Renal cortical epithelial cell (primary cell): Measurements from ENCODE around the gene FOXP1. TPM values are rescaled to one million over a fixed set of nuclear protein-coding genes. Genes with fewer than 3 reads are reported as not detected.

Experiments used
- DNase-seq: peaks from one replicate; pipeline ENCODE4 v3.0.0-alpha.2; 2011; ENCODE audit warnings: low read depth
- total RNA-seq: library from RNA; depleted of rRNA; stranded (reverse); fragments of >200 nt; gene quantifications from 2 replicates; pipeline ENCODE4 v1.2.3, GENCODE V29; 2014

Gene FOXP1
- total RNA-seq, 1 donor from 2014 or later: 56.5 TPM

GRCh38 chr3:71429597-71429988 lies 153.9 kb downstream of the FOXP1 start:
- DNase-seq: no peak

- peak; percentile 81 for DNase-seq
Observed at GRCh38 chr3:71428841-71429596, 154.5 kb downstream of the FOXP1 start.

DNA sequence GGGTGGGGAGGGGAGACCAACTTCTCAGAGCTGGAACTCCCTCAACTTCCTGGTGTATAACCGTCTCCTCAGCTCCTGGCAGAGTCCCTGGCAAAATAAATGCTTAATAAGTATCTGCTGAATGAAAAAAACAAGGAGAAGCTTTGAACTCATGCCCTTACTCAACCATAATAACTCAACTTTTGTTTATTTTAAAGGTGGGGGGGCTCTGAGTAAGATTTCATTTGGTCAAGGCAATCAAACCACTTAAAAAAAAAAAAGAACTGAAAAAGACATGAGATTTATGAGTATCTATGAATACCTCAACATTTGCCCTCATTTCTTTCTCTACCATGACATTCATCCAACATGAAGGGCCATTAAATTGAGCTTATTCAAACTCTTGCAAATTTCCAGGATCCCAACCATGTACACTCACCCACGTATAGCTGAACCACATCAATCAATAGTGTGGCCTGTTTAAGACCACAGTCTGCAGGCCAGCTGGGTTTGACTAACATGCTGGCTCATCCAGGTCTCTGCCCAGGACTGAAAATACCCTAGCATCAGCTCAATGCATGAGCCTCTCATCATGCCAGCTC lies 157.9 kb downstream of the FOXP1 start:
- DNase-seq: peak; percentile 92

DNA sequence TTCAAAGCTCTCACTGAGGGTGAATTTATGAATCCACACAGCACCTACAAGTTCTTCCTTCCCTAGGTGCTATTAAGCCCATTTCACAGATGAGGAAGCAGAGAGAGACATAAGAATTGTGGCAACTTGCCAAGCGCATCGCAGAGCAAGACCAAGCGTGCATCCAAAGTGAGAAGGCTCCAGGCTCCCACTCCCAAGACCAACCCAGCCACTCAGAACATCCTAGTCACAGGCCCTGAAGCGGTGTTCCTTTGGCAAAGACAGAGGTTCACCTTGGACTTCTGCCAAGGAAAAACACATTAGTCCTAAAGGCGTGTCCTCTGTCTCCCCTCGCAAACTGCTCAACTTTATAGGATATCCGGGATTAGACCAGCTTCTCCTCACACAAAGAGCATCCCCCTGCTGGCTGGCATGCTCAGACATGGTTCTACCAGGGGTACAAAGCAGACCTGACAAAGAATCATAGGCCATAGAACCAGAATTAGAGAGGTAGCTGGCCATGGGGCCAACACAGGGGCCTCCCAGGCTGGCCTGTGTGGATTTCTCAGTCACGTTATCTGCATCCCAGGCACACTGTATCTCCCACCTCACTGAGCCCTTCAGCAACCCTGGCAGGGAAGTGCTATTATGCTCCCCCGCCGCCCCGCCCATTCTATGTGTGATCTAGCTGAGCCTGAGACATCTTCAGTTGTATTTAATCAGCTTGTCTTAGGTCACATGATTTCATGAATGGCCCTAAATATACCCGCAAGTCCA lies 160.2 kb downstream of the FOXP1 start:
- peak; percentile 57 for DNase-seq

DNA sequence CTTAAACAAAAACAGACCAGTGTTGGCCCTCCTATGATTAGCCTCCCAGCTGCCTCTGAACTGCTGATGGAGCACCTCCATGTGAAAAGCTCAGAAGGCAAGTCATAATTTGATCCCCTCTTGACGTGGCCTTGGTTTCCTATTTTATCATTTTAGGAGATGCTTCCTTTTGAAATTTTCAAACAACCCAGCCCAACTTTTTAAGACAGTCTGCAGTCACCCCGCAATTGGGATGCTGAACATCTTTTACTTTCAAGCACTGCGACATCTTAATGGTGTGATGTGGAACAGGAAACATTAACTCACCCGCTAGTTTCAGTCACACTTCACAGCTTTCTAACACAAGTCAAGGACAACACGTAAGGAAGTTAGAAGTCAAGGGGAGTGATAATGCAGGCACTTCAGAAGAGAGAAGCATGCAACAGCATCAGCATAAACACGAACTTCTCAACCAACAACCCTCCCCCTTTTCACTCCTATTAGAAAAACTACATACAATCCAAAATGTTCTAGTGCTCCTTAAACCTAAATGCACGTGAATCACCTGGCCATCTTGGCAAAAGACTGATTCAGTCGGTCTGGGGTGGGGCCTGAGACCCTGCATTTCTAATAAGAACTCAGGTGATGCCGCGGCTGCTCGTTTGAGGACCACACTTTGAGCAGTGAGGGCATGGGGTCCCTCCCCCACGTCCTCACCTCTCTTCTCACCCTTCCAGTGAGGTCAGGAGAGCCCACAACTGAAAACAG lies 161.5 kb downstream of the FOXP1 start:
- peak; percentile 59 for DNase-seq

DNA sequence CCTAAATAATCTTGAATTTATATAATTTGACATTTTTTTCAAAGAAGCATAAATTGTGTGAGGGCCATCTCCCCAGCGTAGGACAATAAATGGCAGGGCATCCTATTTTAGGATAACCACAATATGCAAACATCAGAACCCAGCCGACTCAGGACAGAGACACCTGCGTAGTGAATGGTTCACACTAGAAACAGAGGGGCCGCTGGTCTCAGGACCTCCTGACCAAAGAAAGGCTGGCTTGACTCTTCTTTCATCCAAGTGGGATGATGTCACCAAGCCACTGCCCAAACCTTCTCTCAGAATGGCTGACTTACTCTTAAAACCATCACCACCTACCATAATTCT lies 162.1 kb downstream of the FOXP1 start:
- no peak for DNase-seq

GRCh38 chr3:71419369-71419768 lies 164.2 kb downstream of the FOXP1 start:
- DNase-seq: no peak

- DNase-seq: no peak
Observed at GRCh38 chr3:71417791-71418190, 165.7 kb downstream of the FOXP1 start.

DNA sequence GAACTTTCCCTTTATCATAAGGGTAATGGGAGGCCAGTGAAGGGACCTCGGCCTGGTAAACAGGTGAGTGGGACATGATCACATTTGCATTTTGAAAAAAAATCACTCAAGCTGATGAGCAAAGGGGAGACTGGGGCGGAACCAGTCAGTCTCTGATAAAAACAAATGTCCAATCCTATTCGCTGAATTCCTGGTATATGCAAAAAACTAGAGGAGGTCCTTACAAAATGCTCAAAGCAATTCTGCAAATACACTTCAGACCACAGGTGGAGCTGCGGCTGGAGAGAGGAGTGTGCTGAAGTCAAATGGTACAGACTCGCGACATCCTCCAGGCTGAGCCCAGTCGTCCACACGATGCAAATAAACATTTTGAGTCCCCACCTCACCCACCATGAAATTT lies 166.7 kb downstream of the FOXP1 start:
- no peak for DNase-seq

GRCh38 chr3:71415681-71416122 lies 167.8 kb downstream of the FOXP1 start:
- no peak for DNase-seq

DNA sequence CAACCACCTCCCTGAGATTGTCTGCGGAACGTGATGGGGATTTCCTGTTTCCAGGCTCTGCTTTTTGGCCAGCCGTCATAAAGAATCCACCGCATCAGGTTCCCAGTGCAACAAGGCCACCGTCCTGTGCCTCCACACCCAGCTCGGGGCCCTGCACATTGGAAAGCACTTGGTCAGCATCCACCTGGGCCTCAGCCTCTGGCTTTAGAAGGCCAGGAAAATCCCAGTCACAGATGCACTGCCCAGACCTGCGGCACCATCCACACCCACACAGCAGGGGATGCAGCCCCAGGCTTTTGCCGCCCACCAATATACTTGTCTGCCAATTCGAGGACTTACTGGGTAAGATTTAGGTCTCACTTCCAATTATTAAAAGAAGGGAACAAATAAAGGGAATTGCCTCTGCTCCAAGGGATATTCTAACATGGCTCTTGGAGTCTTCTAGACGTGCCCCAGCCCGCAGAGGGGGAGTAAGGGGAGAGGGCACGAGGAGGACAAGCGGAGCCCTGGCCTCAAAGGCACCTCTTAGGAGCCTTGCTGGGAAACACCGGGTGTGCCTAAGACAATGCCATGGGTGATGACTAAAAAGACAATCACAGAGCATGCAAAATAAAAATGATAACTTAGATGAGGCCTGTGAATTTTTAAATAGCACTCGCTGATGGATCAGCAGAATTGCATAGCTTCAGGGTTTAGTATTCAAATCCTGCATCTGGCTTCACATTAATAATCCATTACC lies 169.2 kb downstream of the FOXP1 start:
- DNase-seq: no peak

DNA sequence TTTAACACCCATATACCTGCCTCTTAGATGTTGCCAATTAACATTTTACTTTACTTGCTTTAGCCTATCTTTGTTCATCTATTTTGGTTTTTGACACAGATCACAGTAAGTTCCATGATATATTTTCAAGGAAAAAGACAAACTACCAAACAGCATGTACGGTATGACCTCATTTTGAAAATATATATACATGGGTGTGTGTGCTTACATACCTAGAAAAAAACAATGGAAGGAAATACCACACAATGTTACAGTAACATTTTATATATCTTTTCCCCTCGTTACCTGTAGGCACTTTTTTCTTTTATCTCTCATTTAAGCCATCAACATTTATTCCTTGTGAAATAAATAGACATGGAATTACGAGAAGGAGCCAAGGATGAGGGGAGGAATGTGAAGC lies 170.0 kb downstream of the FOXP1 start:
- DNase-seq: no peak

DNA sequence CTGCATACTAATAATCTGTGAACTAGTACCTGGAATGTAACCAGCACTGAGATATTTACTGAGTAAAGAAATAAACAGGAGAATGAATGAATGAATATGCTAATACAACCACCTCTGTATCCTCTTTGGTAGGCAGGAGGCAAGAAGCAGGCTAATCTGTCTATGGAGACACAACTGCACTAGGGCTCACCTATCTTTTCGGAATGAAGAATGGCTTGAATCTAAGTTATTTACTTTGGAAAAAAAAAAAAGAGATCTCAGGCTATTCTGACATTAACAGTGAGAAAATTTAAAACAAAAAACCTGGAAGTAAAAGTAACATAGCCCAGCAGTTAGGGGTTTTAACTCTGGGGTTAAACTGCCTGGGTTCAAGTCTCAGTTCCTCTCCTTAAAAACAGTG lies 174.2 kb downstream of the FOXP1 start:
- no peak for DNase-seq

- DNase-seq: no peak
Observed at GRCh38 chr3:71408903-71409302, 174.6 kb downstream of the FOXP1 start.

DNA sequence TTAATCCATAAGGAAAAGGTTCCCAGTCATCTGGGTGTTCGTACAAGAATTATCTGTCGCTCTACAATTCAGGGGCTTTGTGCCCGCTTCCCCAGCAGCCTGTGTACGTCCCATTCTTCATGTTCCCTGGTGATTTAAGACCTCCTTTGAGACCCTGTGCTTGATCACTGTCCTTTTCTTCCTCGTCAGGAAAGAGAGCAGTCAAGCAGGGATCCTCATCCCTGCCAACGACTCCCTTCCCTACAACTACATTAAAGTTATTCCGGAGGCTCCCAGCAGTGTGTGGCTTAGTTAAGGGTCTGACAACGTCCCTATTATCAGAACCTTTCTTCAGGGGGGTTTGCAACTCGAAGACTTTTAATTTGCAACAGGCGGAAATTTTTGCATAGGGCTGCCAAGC lies 175.7 kb downstream of the FOXP1 start:
- no peak for DNase-seq

DNA sequence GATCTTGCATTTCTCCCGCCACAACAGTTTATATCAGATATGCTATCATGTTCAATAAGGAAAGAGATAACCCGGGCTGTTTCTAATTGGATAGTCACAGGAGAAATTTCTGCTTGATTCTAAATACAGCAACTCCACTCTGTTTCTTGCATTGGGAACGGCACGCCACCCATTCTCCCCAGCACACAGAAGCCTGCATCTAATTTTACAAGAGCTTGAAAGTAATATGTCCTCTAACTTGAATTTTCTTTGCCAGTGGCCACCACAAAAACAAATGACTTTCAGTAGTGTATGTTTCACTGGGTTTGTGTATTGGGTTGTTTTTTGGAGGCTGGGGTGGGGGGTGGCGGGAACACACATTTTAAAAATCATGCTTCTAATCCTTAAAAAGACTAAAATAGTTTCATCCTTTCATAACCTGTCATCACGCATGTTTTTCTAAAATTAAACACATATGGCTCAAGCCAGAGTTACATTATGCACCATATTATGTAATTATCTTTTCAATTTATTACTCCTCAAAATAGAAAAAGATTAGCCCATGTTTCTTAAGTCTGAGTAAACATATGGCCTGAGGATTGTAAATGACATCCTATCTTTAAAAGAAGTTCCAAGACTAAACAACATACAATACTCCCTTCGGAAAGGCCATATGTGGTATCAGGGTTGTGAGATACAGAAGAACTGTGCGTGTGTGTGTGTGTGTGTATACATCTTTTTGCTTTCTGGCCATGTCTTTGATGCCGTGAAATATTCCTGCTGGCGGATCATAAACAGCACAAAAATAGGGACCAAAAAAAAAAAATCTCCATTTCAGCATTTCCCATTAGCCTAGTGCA lies 176.3 kb downstream of the FOXP1 start:
- no peak for DNase-seq

DNA sequence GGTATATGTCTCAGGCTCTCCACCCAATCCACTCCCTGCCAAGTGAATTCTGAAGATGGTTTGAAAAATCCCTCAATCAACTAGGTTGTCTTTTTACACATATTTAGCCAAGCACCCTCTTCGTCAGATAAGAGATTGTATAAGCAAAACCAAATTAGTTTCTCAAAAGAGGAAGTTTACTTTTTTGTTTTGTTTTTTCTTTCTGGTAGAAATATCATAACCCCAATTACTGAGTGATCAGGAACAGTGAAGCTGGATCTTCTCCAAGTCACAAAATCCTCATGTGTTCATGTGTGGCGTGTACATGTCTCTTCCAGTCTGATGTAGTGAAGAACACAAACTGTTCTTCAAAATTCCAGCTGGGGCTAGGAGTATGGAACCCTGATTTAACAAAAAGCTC lies 180.6 kb downstream of the FOXP1 start:
- DNase-seq: no peak

GRCh38 chr3:71402280-71402679 lies 181.2 kb downstream of the FOXP1 start:
- DNase-seq: no peak

DNA sequence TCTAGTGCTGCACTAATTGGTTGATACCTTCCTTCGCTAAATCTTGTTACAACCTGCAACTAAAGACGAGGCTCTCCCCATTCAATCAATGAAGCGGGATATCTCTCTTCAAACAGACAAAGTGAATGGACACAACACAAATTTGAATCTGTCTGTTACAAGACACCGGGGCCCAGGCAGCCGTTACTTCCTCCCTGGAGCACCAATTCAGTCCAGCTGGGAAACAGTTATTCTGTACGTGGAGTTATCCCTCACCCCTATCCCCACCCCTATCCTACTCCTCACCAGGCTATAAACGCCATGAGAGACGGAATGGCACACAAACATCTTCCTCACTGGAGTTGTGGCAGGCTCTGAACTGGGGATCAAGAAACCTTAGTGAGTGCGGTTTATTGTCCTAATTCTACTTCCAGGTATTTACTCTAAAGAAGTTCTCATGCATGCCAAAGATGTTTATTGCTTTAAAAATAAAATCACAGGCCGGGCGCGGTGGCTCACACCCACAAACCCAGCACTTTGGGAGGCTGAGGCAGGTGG lies 181.8 kb downstream of the FOXP1 start:
- DNase-seq: no peak

DNA sequence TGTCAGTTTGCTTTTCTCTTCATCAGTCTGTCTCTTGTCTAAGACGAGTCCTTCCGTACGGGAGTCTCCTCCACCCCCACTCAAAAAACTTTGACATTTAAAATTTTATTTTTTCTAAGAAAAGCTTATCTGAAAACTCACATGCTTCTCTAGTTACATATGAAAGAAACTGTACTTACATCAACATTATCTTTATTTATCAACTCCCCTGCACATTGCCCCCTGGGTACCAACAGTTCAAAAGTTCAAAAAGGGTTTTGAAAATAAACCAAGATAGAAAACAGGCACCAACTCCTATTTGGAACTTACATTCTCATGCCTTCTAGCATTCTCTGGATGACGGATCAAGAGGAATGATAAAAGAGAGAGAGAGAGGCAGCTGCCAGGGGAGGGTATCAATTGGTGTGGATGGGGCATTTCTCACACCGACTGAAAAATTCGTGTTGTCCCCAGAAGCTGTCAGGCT lies 182.5 kb downstream of the FOXP1 start:
- DNase-seq: no peak
